CD4-positive, alpha-beta T cell treated with Interleukin-6 at 100 ng/mL for 8 hours (primary cell): ENCODE measurements around the gene UBE2M.
"Not testable (repeated sequence)": the region's sequence is repeated elsewhere in the genome, so short reads cannot be mapped to it uniquely, and the experiment has no call there.

Experiments
- DNase-seq: peaks from one replicate; pipeline ENCODE4 v3.0.0-alpha.2; 2020; ENCODE audit warnings: mixed read lengths, low spot score

Gene UBE2M

DNA sequence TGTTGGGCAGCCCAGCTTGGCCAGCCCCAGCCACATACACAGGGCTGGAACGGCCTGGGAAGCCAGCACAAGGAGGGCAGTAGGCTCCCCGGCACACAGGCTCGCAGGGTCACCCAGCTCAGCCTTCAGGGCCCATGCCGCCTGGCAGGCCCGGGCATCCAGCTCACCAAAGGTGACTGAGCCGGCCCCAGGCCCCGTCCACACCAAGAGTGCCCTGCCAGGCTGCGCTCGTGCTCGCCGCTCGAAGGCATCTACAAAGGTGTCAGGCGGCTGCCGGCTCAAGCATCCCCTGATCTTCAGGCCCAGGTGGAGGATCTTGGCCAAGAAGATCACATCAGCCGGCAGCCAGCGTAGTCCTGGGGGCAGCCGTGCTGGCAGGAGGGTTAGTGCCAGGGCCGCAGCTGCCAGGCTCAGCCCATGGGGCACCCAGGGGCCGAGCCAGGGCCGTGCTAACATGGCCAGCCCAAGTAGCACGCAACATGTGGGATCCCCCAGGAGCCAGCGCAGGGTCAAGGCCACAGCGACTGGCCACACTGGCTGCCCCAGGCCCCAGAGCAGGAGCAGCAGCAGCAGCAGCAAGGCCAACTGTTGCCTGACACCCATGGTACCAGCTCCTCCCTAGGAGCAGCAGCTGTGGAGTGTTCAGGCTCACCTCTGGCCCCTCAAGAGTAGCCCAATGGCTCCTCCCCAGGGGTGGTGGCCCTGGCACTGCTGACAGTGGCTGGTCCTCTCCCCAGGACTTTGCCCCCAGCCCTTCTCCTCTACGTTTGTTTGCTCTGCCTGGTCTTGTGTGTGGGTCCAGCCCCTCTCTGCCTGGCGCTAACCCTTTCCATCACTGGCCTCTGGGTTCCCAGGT is 46.8 kb downstream of the UBE2M start, which contains the start of gene SLC27A5:
TSS of gene SLC27A5 (minus strand) at position 640 of the 856 bp plus-strand sequence. CDS start at position 603, 37 bp downstream.
- DNase-seq = no peak

DNA sequence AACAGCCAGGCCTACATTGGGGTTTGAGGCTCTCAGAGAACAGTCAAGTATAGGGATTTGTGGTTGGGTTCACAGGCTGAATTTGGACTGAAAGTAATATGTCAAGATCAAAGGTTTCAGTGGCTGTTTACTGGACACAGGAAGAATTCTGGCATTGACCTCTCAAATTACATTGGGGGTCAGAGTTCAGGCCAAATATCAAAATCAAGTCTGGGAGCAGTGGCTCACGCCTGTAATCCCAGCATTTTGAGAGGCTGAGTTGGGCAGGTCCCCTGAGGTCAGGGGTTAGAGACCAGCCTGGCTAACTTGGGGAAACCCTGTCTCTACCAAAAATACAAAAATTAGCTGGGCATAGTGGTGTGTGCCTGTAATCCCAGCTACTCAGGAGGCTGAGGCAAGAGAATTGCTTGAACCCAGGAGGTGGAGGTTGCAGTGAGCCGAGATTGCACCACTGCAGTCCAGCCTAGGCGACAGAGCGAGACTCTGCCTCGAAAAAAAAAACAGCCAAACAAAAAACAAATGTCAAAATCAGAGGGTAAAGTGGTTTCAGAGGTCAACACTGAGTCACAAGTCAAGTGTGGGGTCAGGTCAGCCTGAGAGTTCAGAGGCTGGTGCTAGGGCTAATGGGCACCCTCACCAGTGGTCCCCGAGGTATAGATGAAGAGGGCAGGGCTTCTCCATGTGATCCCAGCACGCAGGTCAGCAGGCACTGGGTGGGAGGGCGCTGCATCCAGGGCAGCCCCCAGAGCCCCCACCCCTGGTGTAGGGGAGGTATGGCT is 48.1 kb downstream of the UBE2M start:
- no peak for DNase-seq

DNA sequence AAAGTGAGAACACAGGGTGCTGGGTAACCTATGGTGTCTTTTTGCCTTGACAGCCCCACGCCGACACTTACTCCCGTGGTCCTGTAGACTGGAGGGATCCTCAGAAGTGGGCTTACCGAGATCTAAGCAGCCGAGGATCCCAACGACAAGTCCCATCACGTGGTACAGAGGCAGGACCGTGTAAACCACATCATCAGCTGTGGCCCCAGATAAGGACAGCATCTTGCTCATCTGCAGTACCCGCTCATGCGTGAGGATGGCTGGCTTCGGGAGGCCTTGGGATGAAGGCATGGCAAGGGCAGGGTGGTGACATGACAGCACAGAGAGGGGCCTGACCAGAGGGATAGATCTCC is 48.7 kb downstream of the UBE2M start:
- DNase-seq = no peak

DNA sequence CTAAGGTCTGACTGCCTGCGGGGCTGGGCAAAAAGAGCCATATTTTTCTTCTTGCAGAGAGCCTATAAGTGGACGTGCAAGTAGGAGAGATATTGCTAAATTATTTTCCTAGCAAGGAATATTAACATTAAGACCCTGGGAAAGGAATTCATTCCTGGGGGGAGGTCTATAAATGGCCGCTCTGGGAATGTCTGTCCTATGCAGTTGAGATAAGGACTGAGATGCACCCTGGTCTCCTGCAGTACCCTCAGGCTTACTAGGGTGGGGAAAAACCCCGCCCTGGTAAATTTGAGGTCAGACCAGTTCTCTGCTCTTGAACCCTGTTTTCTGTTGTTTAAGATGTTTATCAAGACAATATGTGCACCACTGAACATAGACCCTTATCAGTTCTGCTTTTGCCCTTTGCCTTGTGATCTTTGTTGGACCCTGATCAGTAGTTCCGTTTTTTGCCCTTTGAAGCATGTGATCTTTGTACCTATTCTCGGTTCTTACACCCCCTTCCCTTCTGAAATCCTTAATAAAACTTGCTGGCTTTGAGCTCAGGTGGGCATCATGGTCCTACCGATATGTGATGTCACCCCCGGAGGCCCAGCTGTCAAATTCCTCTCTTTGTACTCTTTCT is 50.7 kb downstream of the UBE2M start:
- DNase-seq = not testable (repeated sequence)
